Endothelial cell (in vitro differentiated cells): ENCODE measurements around the gene DRD2. TPM values are rescaled to one million over a fixed set of nuclear protein-coding genes. Genes with fewer than 3 reads are reported as not detected.

Source experiments
- DNase-seq: peaks from one replicate; pipeline ENCODE4 v3.0.0; 2021; ENCODE audit warnings: low spot score
- H3K27ac Mint-ChIP-seq: one replicate; pipeline ENCODE4 v1.8.0; 2021; ENCODE audit warnings: mixed read lengths, inconsistent platforms; ENCODE audit not compliant: unreplicated experiment
- H3K27me3 Mint-ChIP-seq: one replicate; pipeline ENCODE4 v1.8.0; 2021; ENCODE audit warnings: mild to moderate bottlenecking, moderate library complexity, mixed read lengths, inconsistent platforms; ENCODE audit not compliant: unreplicated experiment
- H3K36me3 Mint-ChIP-seq: one replicate; pipeline ENCODE4 v1.8.0; 2021; ENCODE audit warnings: mild to moderate bottlenecking, low read depth, mixed read lengths, inconsistent platforms; ENCODE audit not compliant: unreplicated experiment
- H3K4me1 Mint-ChIP-seq: one replicate; pipeline ENCODE4 v1.8.0; 2021; ENCODE audit warnings: mild to moderate bottlenecking, mixed read lengths, inconsistent platforms; ENCODE audit not compliant: unreplicated experiment
- H3K4me3 Mint-ChIP-seq: one replicate; pipeline ENCODE4 v1.8.0; 2021; ENCODE audit warnings: mild to moderate bottlenecking, mixed read lengths, inconsistent platforms; ENCODE audit not compliant: unreplicated experiment
- H3K9me3 Mint-ChIP-seq: one replicate; pipeline ENCODE4 v1.8.0; 2021; ENCODE audit warnings: mixed read lengths, inconsistent platforms; ENCODE audit not compliant: unreplicated experiment
- total RNA-seq: library from RNA; stranded (reverse); fragmentation: NEBNext Ultra II Directional; extraction: Animal tissue kit (Norgen Biotek cat#: 25700); gene quantifications from one replicate; pipeline ENCODE4 v1.2.1, GENCODE V29; 2021; ENCODE audit not compliant: unreplicated experiment
- TF ChIP-seq, protein P1 (sequence below): fragments of 200-600 bp; sonication (generic); IDR thresholded peaks from one replicate; pipeline ENCODE4 v1.5.0; 2021; ENCODE audit warnings: antibody characterized with exemption; ENCODE audit not compliant: unreplicated experiment

DRD2 gene
- total RNA-seq, 1 donor from 2014 or later, result 1.3 TPM

DNA sequence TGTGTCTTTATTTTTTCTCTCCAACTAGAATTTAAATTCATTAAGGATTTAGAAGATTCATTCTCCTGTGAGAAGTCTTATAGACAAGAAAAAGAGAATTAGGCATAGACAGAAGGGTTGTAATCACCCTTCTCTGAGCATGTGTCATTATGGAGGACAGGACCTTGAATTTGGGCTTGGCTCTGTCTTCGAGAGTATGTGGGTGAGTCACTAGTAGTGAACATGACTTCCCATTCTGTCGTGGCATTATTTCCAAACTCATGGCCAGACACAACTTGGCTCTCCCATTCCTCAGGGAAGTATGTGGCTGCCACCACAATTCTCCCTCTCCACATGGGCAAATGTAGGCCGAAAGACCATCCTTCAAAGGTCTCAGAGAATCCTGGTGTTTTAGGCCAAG lies 101.9 kb downstream of the DRD2 start:
- no peaks in the 10 kb centered on the region for H3K9me3 Mint-ChIP-seq
- DNase-seq, result no peak
- H3K36me3 Mint-ChIP-seq, result no peaks in the 10 kb centered on the region
- no peaks in the 10 kb centered on the region for H3K27me3 Mint-ChIP-seq
- no peak overlapping the region for H3K4me3 Mint-ChIP-seq
- H3K4me1 Mint-ChIP-seq, result peaks cover 2% of the 10 kb centered on the region
- H3K27ac Mint-ChIP-seq, result no peak overlapping the region
- TF ChIP-seq, protein P1, sequence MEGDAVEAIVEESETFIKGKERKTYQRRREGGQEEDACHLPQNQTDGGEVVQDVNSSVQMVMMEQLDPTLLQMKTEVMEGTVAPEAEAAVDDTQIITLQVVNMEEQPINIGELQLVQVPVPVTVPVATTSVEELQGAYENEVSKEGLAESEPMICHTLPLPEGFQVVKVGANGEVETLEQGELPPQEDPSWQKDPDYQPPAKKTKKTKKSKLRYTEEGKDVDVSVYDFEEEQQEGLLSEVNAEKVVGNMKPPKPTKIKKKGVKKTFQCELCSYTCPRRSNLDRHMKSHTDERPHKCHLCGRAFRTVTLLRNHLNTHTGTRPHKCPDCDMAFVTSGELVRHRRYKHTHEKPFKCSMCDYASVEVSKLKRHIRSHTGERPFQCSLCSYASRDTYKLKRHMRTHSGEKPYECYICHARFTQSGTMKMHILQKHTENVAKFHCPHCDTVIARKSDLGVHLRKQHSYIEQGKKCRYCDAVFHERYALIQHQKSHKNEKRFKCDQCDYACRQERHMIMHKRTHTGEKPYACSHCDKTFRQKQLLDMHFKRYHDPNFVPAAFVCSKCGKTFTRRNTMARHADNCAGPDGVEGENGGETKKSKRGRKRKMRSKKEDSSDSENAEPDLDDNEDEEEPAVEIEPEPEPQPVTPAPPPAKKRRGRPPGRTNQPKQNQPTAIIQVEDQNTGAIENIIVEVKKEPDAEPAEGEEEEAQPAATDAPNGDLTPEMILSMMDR, result no peak

DNA sequence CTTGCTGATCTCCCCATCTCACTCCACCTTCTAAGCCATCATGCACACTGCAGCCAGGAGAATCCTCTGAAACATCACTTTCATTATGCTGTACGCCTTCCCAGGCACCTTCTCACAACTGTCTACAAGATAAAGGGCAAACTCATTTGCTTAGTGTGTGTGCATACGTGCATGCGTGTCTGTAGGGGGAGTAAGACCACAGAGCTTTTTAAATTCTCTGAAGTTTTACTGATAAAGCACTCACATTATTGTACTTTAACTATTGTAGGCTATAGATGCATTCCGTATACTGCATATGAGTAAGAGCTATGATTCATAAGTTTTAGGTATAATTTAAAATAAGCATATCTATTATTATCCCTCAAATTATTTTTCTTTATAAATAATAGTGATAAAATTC lies 102.9 kb downstream of the DRD2 start:
- H3K27ac Mint-ChIP-seq, result no peak overlapping the region
- H3K27me3 Mint-ChIP-seq, result no peaks in the 10 kb centered on the region
- no peaks in the 10 kb centered on the region for H3K4me1 Mint-ChIP-seq
- no peaks in the 10 kb centered on the region for H3K9me3 Mint-ChIP-seq
- no peaks in the 10 kb centered on the region for H3K36me3 Mint-ChIP-seq
- no peak for DNase-seq
- TF ChIP-seq, protein P1, result peak; percentile 17
- no peak overlapping the region for H3K4me3 Mint-ChIP-seq

DNA sequence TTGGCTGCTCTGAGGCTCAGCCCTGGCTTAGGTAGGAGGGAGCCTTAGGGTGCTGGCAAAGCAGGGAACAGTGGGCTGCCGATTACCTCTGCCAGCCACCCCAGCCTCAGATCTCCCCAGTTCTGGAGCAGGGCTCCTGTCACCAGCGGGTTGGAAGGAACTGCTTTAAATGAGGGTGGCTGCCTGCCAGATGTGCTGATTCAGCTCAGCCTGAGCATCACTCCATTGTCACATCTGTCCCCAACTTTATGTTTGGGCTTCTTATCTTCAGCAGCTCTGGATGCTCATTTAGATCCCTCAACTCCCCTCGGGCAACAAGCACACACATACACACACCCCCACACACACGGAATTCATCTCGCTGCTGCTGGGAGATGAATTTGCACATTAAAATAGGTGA lies 104.6 kb downstream of the DRD2 start:
- no peak for DNase-seq
- Mint-ChIP-seq H3K36me3 (no peaks in the 10 kb centered on the region), H3K4me1 (no peaks in the 10 kb centered on the region), H3K9me3 (no peaks in the 10 kb centered on the region), H3K27ac (no peak overlapping the region), H3K27me3 (peaks cover 2% of the 10 kb centered on the region), H3K4me3 (no peak overlapping the region)
- TF ChIP-seq, protein P1, result no peak

DNA sequence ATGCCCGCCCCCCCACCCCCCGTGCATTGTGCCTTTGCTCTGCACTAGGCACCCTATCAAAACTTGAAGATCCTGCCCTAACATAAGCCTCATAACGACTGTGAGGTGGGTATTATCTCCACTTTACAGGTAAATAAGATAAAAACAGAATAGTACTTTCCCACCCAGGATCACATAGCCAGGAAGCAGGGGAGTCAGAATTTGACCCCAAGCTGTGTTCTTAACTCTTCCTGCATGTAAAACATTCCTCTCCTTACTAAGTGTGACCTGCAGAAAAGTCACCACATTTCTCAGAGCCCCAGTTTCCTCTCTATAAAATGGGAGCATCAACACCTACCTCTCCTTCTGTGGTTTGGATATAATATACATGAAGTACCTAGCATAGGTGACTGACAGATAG lies 105.8 kb downstream of the DRD2 start:
- no peak for DNase-seq
- no peak overlapping the region for H3K27ac Mint-ChIP-seq

DNA sequence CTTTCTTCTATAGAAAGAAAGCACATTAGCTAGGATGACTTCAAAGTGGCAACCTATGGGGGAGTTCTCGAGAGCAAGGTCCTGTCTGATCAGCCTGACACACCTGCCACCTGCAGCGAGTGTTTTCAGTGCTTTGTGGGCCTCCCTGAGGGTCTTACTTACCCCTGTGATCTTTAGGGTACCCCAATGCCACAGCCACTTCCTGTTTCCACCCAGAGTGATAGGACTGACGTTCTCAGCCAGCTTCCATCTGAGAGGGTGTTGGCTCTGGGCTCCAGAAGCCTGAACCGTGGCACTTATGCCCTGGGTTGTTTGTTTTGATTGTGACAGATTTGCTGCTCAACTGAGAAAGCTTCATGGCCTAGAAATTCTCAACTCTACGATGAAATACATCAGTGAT lies 109.3 kb downstream of the DRD2 start:
- TF ChIP-seq, protein P1, result no peak
- Mint-ChIP-seq H3K27ac (no peak overlapping the region), H3K36me3 (peaks cover 3% of the 10 kb centered on the region), H3K9me3 (no peaks in the 10 kb centered on the region), H3K4me3 (no peak overlapping the region), H3K4me1 (peaks cover 17% of the 10 kb centered on the region), H3K27me3 (peaks cover 4% of the 10 kb centered on the region)
- DNase-seq, result no peak

More for the DNA sequence above, 105.8 kb downstream of the DRD2 start:
- peaks cover 3% of the 10 kb centered on the region for H3K27me3 Mint-ChIP-seq
- no peaks in the 10 kb centered on the region for H3K9me3 Mint-ChIP-seq
- no peaks in the 10 kb centered on the region for H3K36me3 Mint-ChIP-seq
- TF ChIP-seq, protein P1, result no peak
- H3K4me1 Mint-ChIP-seq, result no peaks in the 10 kb centered on the region
- no peak overlapping the region for H3K4me3 Mint-ChIP-seq
